ENCODE results near the gene MYLK.

Gene MYLK

GRCh38 chr3:123750659-123751420 is 133.3 kb downstream of the MYLK start:
- no peak overlapping the region for H3K4me3 ChIP-seq (ENCODE audit: low read depth, low read length)
- no peak for DNase-seq (ENCODE audit: low read depth)
- TF ChIP-seq, protein P1, sequence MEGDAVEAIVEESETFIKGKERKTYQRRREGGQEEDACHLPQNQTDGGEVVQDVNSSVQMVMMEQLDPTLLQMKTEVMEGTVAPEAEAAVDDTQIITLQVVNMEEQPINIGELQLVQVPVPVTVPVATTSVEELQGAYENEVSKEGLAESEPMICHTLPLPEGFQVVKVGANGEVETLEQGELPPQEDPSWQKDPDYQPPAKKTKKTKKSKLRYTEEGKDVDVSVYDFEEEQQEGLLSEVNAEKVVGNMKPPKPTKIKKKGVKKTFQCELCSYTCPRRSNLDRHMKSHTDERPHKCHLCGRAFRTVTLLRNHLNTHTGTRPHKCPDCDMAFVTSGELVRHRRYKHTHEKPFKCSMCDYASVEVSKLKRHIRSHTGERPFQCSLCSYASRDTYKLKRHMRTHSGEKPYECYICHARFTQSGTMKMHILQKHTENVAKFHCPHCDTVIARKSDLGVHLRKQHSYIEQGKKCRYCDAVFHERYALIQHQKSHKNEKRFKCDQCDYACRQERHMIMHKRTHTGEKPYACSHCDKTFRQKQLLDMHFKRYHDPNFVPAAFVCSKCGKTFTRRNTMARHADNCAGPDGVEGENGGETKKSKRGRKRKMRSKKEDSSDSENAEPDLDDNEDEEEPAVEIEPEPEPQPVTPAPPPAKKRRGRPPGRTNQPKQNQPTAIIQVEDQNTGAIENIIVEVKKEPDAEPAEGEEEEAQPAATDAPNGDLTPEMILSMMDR (IDR thresholded peaks at IDR 0.05; ENCODE audit: control insufficient read depth, extremely low read depth, insufficient read depth): no peak

DNA sequence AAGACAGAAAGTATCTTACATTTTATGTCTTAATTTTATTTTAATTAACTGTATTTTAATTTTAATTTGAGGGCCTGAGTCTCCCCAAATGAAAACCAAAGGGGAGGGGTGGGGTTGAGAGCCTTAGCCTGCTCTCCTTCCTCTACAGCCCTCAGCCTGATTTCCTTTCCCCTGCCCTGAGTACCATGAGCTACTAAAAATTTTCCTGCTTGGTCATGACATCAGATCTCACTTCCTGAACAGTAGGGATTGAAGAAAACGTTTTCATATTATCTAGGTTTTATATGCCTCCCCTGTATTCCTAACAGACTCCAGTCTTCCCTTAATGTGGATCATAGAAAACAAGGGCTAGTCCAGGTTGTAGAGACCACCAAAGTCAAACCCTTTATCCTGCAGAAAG is 133.9 kb downstream of the MYLK start:
- H3K4me3 ChIP-seq (ENCODE audit: low read depth, low read length): no peak overlapping the region
- DNase-seq (ENCODE audit: low read depth): no peak
- TF ChIP-seq, protein P1 (IDR thresholded peaks at IDR 0.05; ENCODE audit: control insufficient read depth, extremely low read depth, insufficient read depth): no peak

DNA sequence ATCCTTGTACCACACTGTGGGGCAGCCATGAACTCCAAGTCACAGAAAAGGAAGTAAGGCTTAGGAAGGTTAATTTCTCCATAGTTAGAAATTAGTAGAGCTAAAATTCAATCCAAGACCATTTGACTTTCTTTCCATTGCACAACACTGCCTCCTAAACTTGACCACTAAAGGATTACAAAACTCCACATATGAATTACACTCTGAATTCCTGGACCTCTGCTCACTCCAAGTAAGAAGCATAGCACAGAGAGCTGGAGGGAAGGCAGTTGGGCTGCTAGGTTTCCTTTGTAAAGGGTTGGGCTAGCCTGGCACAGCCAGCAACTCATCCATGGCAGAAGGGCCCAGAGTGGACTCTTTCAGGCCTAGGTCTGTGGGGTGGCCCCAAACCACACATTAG is 134.4 kb downstream of the MYLK start:
- DNase-seq (ENCODE audit: low read depth): no peak
- H3K4me3 ChIP-seq (ENCODE audit: low read depth, low read length): no peak overlapping the region
- TF ChIP-seq, protein P1 (IDR thresholded peaks at IDR 0.05; ENCODE audit: control insufficient read depth, extremely low read depth, insufficient read depth): no peak

DNA sequence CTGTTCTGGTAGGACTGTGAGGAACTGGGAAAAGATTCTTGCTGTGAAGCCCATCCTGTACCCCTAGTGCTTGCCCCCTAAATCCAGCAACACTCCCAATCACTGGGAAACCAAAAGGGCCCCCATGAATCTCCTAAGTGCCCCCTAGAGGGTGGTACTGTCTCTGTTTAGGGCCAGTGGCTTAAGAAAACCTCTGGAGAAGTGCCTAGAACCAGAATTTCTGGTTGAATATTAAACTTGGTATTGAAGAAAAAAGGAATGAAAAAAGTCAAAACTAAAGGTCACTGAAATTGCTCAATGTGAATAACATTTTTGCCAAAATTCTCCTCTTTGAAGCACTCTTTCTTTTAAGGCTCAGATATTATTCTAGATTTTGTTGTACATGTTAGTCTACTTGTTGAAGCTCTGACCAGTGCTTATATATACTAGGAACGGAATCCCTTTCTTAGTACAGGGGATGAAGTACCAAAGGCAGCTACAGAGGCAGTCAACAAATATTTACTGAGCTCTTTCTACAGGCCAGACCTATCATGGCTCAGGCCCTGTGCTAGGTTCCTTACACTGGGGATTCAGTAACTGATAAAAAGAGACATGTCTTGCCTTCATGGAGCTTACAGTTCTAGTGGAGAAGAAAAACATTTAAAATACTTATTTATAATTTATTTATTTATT is 138.8 kb downstream of the MYLK start:
- TF ChIP-seq, protein P1 (IDR thresholded peaks at IDR 0.05; ENCODE audit: control insufficient read depth, extremely low read depth, insufficient read depth): 0 out of 2 replicates have a peak, but pooled peaks have one; percentile 9
- H3K4me3 ChIP-seq (ENCODE audit: low read depth, low read length): no peak overlapping the region
- DNase-seq (ENCODE audit: low read depth): no peak

GRCh38 chr3:123744064-123744463 is 140.1 kb downstream of the MYLK start:
- no peak overlapping the region for H3K4me3 ChIP-seq (ENCODE audit: low read depth, low read length)
- no peak for DNase-seq (ENCODE audit: low read depth)
- TF ChIP-seq, protein P1 (IDR thresholded peaks at IDR 0.05; ENCODE audit: control insufficient read depth, extremely low read depth, insufficient read depth): no peak

DNA sequence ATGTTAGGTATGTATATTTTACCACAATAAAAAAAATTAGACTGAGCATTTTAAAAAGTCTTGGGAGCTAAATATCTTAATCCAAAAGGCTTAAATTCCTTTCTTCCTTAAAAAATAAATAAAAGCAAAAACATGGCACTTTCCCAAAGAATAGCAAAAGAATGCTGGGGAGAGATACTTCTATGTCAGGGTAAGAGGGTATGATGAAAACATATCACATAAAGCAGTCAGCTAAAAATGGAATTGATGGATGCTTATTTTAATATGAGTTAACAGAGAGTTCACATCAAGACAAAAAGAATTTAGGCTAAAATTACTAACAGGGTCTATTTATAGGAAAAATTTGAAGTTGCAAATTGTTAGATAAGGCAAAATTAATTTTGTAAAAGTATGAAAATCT is 141.0 kb downstream of the MYLK start:
- H3K4me3 ChIP-seq (ENCODE audit: low read depth, low read length): no peak overlapping the region
- no peak for DNase-seq (ENCODE audit: low read depth)
- TF ChIP-seq, protein P1 (IDR thresholded peaks at IDR 0.05; ENCODE audit: control insufficient read depth, extremely low read depth, insufficient read depth): no peak
